Gastrocnemius medialis (tissue), 4 donors: ENCODE results near the gene MAP4K5. TPM values are rescaled to one million over a fixed set of nuclear protein-coding genes. Genes with fewer than 3 reads are reported as not detected.
"Not testable (repeated sequence)": the region's sequence is repeated elsewhere in the genome, so short reads cannot be mapped to it uniquely, and the experiment has no call there.

ENCODE experiments used
- ATAC-seq, 2 donors: fragments of 150-250 bp; one replicate each; pipeline ENCODE4 v1.9.1; 2016
- DNase-seq, 2 donors: peaks; one replicate each; pipeline ENCODE4 v3.0.0-alpha.2; 2019
- H3K27ac ChIP-seq, 4 donors: fragments of 200-600 bp; sonication (generic); 1 replicate in 1 of 4; 2 replicates in 3 of 4; pipeline ENCODE4 v1.5.1; 2016 to 2018; ENCODE audit warnings: mild to moderate bottlenecking in 2 of 4, moderate library complexity in 1 of 4
- H3K27me3 ChIP-seq, 3 donors: fragments of 200-600 bp; sonication (generic) in 2 of 3; 1 replicate in 1 of 3; 2 replicates in 2 of 3; pipeline versions ENCODE4 v1.5.1 to v1.6.0; 2016 to 2019; ENCODE audit warnings: mild to moderate bottlenecking in 1 of 3, moderate library complexity in 1 of 3
- H3K36me3 ChIP-seq, 2 donors: fragments of 200-600 bp; sonication (generic) in 1 of 2; one replicate each; pipeline ENCODE4 v1.5.1; 2017 to 2018
- H3K4me1 ChIP-seq, 2 donors: fragments of 200-600 bp; sonication (generic) in 1 of 2; one replicate each; pipeline ENCODE4 v1.5.1; 2016 to 2017; ENCODE audit warnings: mild to moderate bottlenecking in 2 of 2
- H3K4me3 ChIP-seq, 4 donors: fragments of 200-600 bp; sonication (generic) in 3 of 4; 1 replicate in 1 of 4; 2 replicates in 3 of 4; pipeline ENCODE4 v1.5.1; 2016 to 2019; ENCODE audit warnings: mild to moderate bottlenecking in 2 of 4
- H3K9me3 ChIP-seq, 3 donors: fragments of 200-600 bp; sonication (generic) in 2 of 3; 1 replicate in 1 of 3; 2 replicates in 2 of 3; pipeline ENCODE4 v1.5.1; 2016 to 2019
- POLR2A ChIP-seq, 2 donors: fragments of 450-650 bp; IDR thresholded peaks; one replicate each; pipeline ENCODE4 v1.6.1; 2017; ENCODE audit warnings: antibody characterized with exemption in 2 of 2, mild to moderate bottlenecking in 2 of 2, moderate library complexity in 2 of 2
- in situ Hi-C, 4 donors: fragments of 200-750 bp; cut with MboI; loops; one replicate each; pipeline versions ENCODE4 v1.15.0 to v1.8.0; 2017; ENCODE audit warnings: low sequenced_read_pairs in 4 of 4
- intact Hi-C: fragments of 100-400 bp; cut with DNase I; formaldehyde crosslinking; loops from one replicate; pipeline ENCODE4 v1.15.1; 2023; ENCODE audit warnings: low total_unique reads
- total RNA-seq, 4 donors: library from RNA; depleted of rRNA; stranded (reverse); fragments of >200 nt; gene quantifications; one replicate each; pipeline versions ENCODE4 v1.1.0 to v1.2.3, GENCODE V29; 2016
- TF ChIP-seq, protein P1 (sequence below), 5 experiments: fragments of 450-650 bp in 3 of 5; fragments of 200-600 bp in 2 of 5; sonication (generic) in 2 of 5; IDR thresholded peaks in 4 of 5; conservative IDR thresholded peaks in 1 of 5; 1 replicate in 4 of 5; 2 replicates in 1 of 5; pipeline ENCODE4 v1.5.1; 2016 to 2019; ENCODE audit warnings: antibody characterized with exemption in 5 of 5, mild to moderate bottlenecking in 3 of 5, moderate library complexity in 3 of 5

MAP4K5 gene
- total RNA-seq, 4 donors from 2014 or later = 35.3 to 63.9 (median 47.1) TPM

DNA sequence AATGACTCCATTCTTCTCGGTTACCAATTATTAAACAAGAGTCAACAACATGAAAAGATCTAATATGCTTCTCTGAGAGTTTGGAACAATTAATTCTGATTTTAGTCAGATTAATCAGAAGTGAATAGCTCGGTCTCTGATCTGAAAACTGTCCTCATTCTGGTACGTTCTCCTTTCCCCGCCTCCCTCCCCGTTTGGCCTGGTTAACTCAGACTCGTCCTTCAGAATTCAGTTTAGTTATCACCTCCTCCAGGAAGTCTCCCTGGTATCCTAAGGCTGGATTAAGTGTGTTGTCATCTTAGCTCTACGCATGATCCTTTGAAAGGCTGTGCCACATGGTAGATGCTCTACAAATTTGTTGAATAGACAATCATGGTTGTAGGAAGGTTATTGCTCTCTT, 22.2 kb downstream of the MAP4K5 start:
- Histone ChIP-seq H3K27ac (no peak overlapping the region), H3K9me3 (no peaks in the 10 kb centered on the region), H3K4me3 (no peak overlapping the region), H3K4me1 (no peaks in the 10 kb centered on the region), H3K27me3 (no peaks in the 10 kb centered on the region), H3K36me3 (no peaks in the 10 kb centered on the region)
- ATAC-seq (no peak), DNase-seq (no peak)
- intact Hi-C loops = no loop called here
- TF ChIP-seq, protein P1, sequence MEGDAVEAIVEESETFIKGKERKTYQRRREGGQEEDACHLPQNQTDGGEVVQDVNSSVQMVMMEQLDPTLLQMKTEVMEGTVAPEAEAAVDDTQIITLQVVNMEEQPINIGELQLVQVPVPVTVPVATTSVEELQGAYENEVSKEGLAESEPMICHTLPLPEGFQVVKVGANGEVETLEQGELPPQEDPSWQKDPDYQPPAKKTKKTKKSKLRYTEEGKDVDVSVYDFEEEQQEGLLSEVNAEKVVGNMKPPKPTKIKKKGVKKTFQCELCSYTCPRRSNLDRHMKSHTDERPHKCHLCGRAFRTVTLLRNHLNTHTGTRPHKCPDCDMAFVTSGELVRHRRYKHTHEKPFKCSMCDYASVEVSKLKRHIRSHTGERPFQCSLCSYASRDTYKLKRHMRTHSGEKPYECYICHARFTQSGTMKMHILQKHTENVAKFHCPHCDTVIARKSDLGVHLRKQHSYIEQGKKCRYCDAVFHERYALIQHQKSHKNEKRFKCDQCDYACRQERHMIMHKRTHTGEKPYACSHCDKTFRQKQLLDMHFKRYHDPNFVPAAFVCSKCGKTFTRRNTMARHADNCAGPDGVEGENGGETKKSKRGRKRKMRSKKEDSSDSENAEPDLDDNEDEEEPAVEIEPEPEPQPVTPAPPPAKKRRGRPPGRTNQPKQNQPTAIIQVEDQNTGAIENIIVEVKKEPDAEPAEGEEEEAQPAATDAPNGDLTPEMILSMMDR (IDR thresholded peaks at IDR 0.05 in 4 of 5, conservative IDR thresholded peaks at IDR 0.05 in 1 of 5) = no peak
- no peak for TF ChIP-seq POLR2A (IDR thresholded peaks at IDR 0.05)
- in situ Hi-C loops = no loop called here

DNA sequence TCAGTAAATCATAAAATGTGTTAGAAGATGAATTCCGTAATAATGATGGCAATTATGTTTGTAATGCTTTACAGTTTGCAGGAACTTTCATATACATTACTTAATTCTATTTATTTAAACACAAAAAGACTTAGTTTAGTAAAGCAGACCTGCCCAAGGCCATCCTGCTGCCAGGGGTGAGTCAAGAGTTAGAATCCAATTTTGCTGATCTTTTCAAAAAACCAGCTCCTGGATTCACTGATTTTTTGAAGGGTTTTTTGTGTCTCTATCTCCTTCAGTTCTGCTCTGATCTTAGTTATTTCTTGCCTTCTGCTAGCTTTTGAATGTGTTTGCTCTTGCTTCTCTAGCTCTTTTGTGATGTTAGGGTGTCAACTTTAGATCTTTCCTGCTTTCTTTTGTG, 25.3 kb downstream of the MAP4K5 start:
- ATAC-seq, in situ Hi-C loops, H3K9me3 ChIP-seq, H3K27me3 ChIP-seq, H3K4me1 ChIP-seq, H3K36me3 ChIP-seq, DNase-seq, H3K27ac ChIP-seq, H3K4me3 ChIP-seq, intact Hi-C loops: not testable (repeated sequence)

DNA sequence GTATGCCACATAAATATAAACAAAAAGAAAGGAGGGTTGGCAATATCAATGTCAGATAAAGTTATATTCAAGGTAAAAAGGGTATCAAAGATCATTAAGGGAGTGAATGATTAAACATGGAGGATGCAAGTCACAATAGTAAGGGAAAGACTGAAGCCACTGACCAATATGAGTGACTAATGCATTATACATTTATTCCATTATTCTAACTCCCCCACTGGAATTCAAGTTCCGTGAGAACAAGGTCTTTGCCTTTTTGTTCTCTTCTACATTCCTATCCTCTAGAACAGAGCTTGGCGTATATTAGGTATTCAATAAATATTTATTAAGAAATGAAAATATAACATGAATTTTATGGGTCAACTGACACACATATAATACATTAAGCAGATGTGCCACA, 30.7 kb downstream of the MAP4K5 start:
- Histone ChIP-seq H3K9me3 (no peaks in the 10 kb centered on the region), H3K27me3 (no peaks in the 10 kb centered on the region), H3K4me3 (no peak overlapping the region), H3K36me3 (peaks cover 0 to 9% of the 10 kb centered on the region in 2 donors), H3K4me1 (peaks cover 6 to 13% of the 10 kb centered on the region in 2 donors), H3K27ac (no peak overlapping the region)
- DNase-seq = no peak
- in situ Hi-C loops (no loop called here), intact Hi-C loops (no loop called here)
- no peak for ATAC-seq
- TF ChIP-seq, protein P1 (IDR thresholded peaks at IDR 0.05 in 4 of 5, conservative IDR thresholded peaks at IDR 0.05 in 1 of 5) = no peak
- no peak for TF ChIP-seq POLR2A (IDR thresholded peaks at IDR 0.05)

DNA sequence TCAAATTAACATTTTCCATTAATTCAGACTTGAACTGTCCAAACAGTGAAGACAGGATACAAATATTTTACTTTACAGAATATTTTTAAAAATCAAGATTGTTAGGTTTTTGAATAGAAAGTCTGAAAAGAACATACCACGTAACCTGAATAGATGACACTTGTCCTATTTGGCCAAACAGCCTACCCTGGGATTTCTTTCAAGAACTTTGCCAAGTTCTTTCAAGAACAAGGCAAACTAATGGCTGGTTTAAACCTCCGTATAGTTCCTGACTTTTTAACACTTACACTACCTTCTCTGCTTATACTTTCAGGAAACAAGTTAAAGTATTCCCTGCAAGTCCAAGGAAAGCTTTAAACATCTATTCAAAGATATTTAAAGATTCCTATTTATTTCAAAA, 35.0 kb downstream of the MAP4K5 start:
- peaks cover 6 to 13% of the 10 kb centered on the region in 2 donors for H3K4me1 ChIP-seq
- no peaks in the 10 kb centered on the region for H3K9me3 ChIP-seq
- in situ Hi-C loops = no loop called here
- intact Hi-C loops = no loop called here
- no peak overlapping the region for H3K27ac ChIP-seq
- TF ChIP-seq, protein P1 (IDR thresholded peaks at IDR 0.05 in 4 of 5, conservative IDR thresholded peaks at IDR 0.05 in 1 of 5) = no peak
- no peak for TF ChIP-seq POLR2A (IDR thresholded peaks at IDR 0.05)
- ATAC-seq (peak; percentile 52 to 64), DNase-seq (no peak)
- H3K27me3 ChIP-seq = no peaks in the 10 kb centered on the region
- peak overlapping the region in 1 of 4 donors; percentile 14 for H3K4me3 ChIP-seq
- no peaks in the 10 kb centered on the region for H3K36me3 ChIP-seq

DNA sequence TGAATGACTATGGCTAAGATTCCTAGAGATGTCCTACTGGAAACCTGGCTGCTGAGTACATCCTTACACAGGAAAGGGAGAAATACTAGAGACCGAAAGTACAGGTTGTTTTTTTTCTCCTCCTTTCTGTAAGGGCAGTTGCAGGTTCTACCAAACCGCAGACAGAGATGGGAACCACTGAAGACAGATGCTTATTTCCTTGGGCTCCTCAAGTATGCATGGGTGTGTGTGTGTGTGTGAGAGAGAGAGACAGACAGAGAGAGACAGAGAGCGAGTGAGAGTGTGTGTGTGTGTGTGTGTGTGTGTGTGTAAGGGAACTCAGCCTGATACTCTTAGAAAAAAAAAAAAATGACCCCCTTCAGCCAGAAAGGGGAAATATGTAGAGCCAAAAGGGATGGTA, 42.5 kb downstream of the MAP4K5 start:
- Histone ChIP-seq H3K4me1 (no peaks in the 10 kb centered on the region), H3K36me3 (no peaks in the 10 kb centered on the region), H3K9me3 (no peaks in the 10 kb centered on the region), H3K4me3 (no peak overlapping the region), H3K27ac (no peak overlapping the region), H3K27me3 (no peaks in the 10 kb centered on the region)
- no peak for TF ChIP-seq POLR2A (IDR thresholded peaks at IDR 0.05)
- in situ Hi-C loops = no loop called here
- DNase-seq (no peak), ATAC-seq (no peak)
- intact Hi-C loops = no loop called here

DNA sequence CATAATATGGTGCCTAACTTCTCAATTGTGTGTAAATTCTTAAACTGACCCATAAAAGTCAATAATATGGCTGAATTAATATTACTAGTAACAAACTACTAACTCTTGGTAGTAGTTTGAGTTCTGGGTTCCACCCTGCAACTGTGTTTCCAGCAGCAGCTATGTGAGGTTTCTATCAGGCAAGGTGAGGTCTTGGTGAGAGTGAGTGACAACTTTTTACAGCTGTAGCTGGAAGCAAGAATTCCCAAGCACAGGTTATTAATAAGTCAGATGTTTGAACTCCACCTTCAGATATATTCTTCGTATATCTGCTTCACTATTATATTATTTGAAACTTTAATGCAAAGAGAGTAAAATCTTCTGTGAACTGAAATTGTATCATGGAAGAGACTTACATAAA, 43.8 kb downstream of the MAP4K5 start:
- no peak for DNase-seq
- intact Hi-C loops = no loop called here
- no peaks in the 10 kb centered on the region for H3K27me3 ChIP-seq
- no peak overlapping the region for H3K4me3 ChIP-seq
- H3K27ac ChIP-seq = no peak overlapping the region
- no peak for ATAC-seq
- no peaks in the 10 kb centered on the region for H3K9me3 ChIP-seq
- no peaks in the 10 kb centered on the region for H3K4me1 ChIP-seq
- no peaks in the 10 kb centered on the region for H3K36me3 ChIP-seq
- no peak for TF ChIP-seq POLR2A (IDR thresholded peaks at IDR 0.05)
- TF ChIP-seq, protein P1 (IDR thresholded peaks at IDR 0.05 in 4 of 5, conservative IDR thresholded peaks at IDR 0.05 in 1 of 5) = no peak
- in situ Hi-C loops = no loop called here
